Stimulated activated CD8-positive, alpha-beta memory T cell treated with anti-CD3 and anti-CD28 coated beads, Interleukin-12 subunit alpha, Interleukin-12 subunit beta, amount 100 ng/mL, for 24 hours (primary cell): ENCODE data around the gene ADAM23.

Experiments used
- DNase-seq: peaks from one replicate; pipeline ENCODE4 v3.0.0-alpha.2; 2020; ENCODE audit errors: extremely low read depth

ADAM23 gene

GRCh38 chr2:206442474-206442832 is 879 bp upstream of the ADAM23 start:
- no peak for DNase-seq

DNA sequence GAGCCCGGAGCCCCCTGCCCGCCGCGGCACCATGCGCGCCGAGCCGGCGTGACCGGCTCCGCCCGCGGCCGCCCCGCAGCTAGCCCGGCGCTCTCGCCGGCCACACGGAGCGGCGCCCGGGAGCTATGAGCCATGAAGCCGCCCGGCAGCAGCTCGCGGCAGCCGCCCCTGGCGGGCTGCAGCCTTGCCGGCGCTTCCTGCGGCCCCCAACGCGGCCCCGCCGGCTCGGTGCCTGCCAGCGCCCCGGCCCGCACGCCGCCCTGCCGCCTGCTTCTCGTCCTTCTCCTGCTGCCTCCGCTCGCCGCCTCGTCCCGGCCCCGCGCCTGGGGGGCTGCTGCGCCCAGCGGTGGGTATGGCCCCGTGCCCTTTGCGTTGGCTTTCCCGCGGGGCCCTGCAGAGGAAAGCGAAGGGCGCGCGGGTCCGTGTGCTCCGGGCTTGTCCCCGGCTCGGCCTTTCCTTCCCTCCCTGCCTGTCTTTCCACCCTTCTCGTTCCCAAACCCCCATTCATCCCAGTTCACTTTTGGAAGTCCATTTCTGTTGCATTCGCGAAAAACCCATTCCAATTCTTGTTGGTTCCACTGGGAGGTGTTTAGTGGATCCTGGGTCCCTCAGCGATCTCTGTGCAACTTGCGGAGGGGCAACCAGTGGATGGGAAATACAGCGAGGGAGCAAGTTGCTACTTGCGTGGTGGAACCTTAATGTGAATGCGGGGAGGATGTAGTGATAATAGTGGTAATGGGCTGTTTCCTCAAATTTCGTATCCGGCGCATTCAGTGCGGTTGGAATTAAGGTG is 599 bp downstream of the ADAM23 start:
- DNase-seq, result no peak

DNA sequence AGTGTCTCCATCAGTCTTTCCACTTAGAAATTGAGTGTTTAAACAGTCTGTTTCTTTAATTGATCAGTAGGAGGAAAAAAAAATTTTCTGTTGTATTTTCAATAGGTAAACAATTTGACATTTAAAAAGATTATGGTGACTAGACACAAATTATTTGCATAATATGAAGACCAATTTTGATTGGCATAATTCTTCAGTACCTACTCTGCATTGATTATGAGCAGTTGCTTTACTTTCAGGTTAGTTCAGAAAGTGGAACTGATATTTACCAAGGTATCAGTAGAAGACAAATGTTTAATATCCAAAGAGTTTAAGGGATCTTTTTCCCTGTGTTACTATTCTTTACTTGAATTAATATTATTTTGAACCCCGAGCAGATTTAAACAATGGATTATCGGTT is 2.6 kb downstream of the ADAM23 start:
- no peak for DNase-seq

DNA sequence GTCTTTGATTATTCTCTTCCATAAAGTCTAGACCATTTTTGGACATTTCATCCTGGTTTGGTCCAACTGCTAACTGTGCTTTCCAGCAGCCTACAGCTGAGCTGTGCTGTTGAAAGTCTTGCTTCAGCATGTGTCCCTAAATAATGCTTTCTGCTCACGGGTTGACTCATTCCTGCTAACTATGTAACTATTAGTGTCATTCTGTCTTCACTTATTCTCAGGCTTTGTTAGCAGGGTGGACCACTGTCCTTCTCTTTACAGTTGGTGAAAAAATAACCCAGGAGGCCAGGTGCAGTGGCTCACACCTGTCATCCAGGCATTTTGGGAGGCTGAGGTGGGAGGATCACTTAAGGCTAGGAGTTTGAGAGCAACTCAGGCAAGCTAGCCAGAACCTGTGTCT is 8.9 kb downstream of the ADAM23 start:
- DNase-seq, result no peak

DNA sequence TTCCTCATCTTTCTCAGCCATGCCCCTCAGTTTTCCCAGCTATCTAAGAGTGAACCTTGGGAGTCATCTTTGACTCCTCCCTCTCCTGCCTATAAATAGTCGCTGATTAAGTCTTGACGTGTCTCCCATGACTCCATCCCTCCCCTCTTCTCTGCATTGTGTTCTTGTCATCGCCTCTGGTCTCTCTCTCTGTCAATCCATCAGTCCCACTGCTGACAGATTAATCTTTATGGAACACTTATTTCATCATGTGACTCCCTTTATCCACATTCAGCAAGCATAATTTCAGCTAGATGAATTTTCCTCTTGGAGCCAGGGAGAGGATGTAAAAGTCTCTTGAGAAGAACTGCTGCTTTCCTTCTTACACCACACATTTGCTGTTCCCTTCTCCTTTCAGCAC is 9.4 kb downstream of the ADAM23 start:
- no peak for DNase-seq

DNA sequence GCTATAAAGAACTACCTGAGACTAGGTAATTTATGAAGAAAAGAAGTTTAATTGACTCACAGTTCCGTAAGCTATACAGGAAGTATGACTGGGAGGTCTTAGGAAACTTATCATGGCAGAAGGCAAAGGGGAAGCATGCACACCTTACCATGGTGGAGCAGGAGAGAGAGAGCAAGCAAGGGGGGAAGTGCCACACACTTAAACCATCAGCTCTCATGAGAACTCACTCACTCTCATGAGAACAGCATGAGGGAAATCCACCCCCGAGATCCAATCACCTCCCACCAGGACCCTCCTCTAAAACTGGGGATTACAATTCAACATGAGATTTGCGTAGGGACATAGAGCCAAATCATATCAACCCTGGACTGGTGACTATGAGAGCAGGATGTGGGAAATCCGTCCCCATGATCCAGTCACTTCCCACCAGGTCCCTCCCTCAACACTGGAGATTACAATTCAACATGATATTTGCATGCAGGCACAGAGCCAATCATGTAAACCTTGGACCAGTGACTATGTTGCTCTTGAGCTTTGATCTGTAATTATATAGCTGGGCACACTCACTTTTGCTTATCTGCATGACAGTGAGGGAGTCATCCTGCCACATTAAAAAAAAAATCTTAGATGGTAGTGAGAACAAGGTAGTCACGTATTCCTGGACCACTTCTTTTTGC is 12.9 kb downstream of the ADAM23 start:
- DNase-seq, result no peak

DNA sequence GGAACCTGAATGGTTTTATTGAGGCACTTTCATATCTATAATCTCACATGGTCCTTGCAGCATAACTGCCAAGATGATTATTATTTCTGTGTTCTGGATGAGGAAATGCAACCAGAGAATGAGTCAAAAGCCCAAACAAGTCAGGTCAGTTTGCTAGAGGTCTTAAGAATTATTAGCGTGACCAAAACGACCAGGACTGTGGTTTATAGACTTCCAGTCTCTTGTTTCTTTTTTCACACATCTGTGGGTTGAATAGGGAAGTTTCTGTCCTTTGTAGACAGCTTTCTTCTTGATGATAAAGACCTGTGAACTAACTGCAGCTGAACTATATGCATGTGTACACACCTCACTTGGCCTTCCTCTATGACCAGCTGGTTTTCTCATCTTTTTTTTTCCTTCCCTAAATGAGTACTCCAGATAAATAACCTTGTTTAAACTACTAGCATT is 13.9 kb downstream of the ADAM23 start:
- DNase-seq, result no peak

DNA sequence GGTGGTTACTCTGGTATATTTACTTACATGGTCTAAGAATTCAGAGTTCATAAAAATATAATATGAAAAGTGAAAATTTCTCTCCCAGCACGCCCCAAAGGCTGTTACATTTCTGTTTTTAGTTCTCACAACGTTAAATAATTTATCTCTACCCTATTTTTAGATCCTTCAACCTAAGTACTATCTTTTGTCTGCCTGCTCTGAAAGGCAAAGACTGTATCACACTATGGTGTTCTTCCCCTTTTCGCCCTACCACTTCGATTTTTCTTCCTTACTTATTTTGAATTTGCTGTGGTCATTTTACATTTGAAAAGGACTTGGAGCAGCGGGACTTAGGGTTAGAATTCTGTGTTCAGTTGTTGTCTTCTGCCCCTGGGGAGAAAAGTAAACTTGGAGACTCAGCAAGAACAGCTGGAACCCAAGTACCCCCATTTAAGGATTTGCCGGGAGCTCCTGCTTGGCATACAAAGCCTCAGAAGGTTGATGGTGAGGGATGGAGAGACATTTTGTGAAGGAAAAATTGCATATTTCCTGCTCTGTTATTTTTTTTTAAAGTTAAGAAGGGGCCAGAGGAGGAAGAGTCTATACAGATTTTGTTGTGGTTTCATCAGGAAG is 19.0 kb downstream of the ADAM23 start:
- DNase-seq, result no peak

GRCh38 chr2:206463685-206464084 is 20.4 kb downstream of the ADAM23 start:
- no peak for DNase-seq

- no peak for DNase-seq
These were observed 21.3 kb downstream of the ADAM23 start for GRCh38 chr2:206464597-206464996.

GRCh38 chr2:206471524-206472062 is 28.3 kb downstream of the ADAM23 start:
- DNase-seq, result no peak

DNA sequence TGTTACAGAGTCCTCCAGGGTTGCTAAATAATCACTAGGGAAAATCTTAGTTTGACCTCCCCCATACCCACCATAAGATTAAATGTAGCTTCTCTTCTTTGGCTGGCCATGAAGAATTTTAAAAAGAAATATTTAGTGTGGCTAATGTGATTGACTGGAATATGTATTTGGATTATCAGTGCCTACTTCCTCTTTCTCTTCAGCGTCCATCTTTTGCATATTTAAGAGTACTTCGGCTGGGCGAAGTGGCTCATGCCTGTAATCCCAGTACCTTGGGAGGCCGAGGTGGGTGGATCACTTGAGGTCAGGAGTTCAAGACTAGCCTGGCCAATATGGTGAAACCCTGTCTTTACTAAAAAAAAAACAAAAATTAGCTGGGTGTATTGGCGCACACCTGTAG is 28.8 kb downstream of the ADAM23 start:
- no peak for DNase-seq

DNA sequence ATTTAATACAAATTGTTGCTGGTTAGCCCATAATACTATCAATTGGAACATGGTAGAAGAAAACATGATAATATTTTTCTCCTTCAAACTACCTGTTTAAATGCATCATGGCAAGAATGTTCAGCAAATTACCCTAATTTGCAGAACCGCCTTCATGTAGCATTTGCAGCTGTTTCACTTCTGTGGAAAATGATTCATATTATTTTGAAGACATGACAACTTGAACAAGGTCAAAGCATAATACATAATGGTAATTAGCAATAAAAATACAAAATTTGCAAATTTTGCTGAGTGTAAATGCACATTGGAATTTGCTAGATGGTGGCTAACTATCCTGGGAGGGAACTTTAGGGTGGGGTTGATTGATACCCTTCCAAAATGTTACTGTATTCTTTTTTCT is 30.8 kb downstream of the ADAM23 start:
- no peak for DNase-seq

DNA sequence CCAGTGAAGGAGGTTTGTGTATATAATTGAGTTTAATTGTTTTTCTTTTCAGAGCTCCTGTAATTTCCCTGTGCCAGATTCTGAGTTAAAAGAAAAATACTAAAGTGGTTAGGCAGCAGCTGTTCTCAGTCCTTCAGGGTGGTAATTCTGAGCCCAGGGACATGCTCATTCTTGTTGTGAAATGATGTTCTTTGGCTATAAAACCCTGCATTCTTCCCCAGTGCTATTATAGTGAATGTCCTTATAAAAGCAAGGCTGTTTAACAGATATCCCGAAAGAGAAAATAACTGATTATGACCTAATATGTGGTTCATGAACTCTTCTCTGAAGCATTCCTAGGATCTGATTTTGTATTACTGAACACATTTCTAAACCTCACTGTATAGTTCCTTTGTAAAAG is 34.0 kb downstream of the ADAM23 start:
- no peak for DNase-seq

GRCh38 chr2:206478340-206478739 is 35.0 kb downstream of the ADAM23 start:
- no peak for DNase-seq

- DNase-seq, result no peak
These were observed 36.8 kb downstream of the ADAM23 start for GRCh38 chr2:206480161-206480560.

- DNase-seq, result no peak
These were observed 37.3 kb downstream of the ADAM23 start for GRCh38 chr2:206480620-206481019.

GRCh38 chr2:206481056-206481455 is 37.7 kb downstream of the ADAM23 start:
- DNase-seq, result no peak

GRCh38 chr2:206482123-206482522 is 38.8 kb downstream of the ADAM23 start:
- no peak for DNase-seq

DNA sequence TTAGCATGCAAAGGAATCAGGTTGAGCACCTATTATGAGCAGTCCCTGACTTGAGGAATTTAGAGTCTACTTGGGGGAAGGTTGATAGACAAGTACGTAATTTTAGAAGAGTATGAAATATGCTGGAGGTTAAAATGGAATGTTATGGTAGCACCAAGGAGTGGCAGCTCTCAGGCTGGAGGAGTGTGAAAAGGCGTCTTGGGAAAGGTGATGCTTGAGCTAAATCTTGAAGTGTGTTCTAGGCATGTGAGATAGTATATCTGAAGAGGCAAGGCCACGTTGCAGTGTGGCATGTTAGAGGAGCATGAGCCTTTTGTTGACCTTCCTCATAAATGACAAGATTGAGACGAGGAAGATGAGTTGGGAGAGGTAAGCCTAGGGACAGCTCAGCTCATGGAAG is 39.3 kb downstream of the ADAM23 start:
- no peak for DNase-seq

- no peak for DNase-seq
These were observed 44.7 kb downstream of the ADAM23 start for GRCh38 chr2:206488053-206488452.

DNA sequence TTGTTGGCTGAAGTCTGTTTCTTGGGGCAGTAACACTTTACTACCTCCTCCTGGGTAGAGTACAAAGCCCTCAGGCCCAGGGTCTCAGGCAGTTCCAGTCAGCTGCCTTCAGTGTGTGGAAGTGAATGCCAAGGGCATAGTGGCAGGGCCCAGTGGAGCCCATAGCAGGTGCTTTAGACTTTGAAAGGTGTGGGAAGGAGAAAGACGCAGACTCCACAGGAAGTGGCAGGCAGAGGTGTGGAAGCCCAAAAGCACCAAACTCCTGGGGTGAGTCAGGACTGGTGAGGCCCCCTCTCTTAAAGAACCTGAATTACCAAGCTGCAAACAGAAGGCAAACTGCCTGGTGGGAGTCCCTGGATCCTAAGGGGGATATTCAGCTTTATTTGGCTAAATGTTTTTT is 45.3 kb downstream of the ADAM23 start:
- DNase-seq, result no peak

DNA sequence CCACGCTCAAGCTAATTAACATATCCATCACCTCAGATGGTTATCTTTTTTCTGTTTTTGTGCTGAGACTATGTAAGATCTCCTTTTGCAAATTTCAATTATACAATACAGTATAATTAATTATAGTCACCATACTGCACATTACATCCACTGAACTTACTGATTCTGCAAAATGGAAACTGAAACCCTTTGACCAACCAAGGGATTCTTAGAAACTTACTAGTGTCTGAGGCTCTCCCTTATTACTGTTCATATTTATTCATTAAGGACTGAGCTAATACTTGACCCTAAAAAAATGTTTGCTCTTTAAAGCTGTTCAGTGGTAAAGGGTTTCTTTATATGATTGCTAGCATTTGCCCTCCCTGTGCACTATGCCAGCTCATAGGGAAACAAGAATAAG is 50.7 kb downstream of the ADAM23 start:
- no peak for DNase-seq
